ENCODE measurements around the gene XCL2.

The XCL2 gene

GRCh38 chr1:168553680-168554553, 10.1 kb upstream of the XCL2 start:
- no peak for ATAC-seq
- TF ChIP-seq CSRNP3 (CRISPR knock-in tag; IDR thresholded peaks at IDR 0.05): no peak
- no peak for TF ChIP-seq GLIS3 (CRISPR knock-in tag; IDR thresholded peaks at IDR 0.05)
- TF ChIP-seq TSHZ2 (CRISPR knock-in tag; IDR thresholded peaks at IDR 0.05): no peak

GRCh38 chr1:168552961-168553360, 9.2 kb upstream of the XCL2 start:
- no peak for ATAC-seq
- TF ChIP-seq CREB5 (CRISPR knock-in tag; IDR thresholded peaks at IDR 0.05; ENCODE audit: low read depth): no peak
- TF ChIP-seq ZNF70 (CRISPR knock-in tag; IDR thresholded peaks at IDR 0.05): no peak
- TF ChIP-seq ZNF8 (CRISPR knock-in tag; IDR thresholded peaks at IDR 0.05): no peak
- no peak for TF ChIP-seq SNAI2 (CRISPR knock-in tag; IDR thresholded peaks at IDR 0.05)
- TF ChIP-seq ZFP30 (CRISPR knock-in tag; IDR thresholded peaks at IDR 0.05): no peak
- no peak for TF ChIP-seq POU6F1 (CRISPR knock-in tag; IDR thresholded peaks at IDR 0.05; ENCODE audit: borderline replicate concordance, low read depth)
- TF ChIP-seq ZNF565 (CRISPR knock-in tag; conservative IDR thresholded peaks at IDR 0.05; ENCODE audit: low read depth): no peak
- TF ChIP-seq OSR1 (CRISPR knock-in tag; IDR thresholded peaks at IDR 0.05): no peak
- TF ChIP-seq PATZ1 (CRISPR knock-in tag; IDR thresholded peaks at IDR 0.05; ENCODE audit: borderline replicate concordance): no peak
- no peak for TF ChIP-seq TSHZ2 (CRISPR knock-in tag; IDR thresholded peaks at IDR 0.05)
- TF ChIP-seq GLIS3 (CRISPR knock-in tag; IDR thresholded peaks at IDR 0.05): no peak
- TF ChIP-seq TOX (CRISPR knock-in tag; IDR thresholded peaks at IDR 0.05; ENCODE audit: borderline replicate concordance): no peak
- TF ChIP-seq BACH2 (CRISPR knock-in tag; IDR thresholded peaks at IDR 0.05; ENCODE audit: borderline replicate concordance): no peak
- TF ChIP-seq PPARA (CRISPR knock-in tag; IDR thresholded peaks at IDR 0.05; ENCODE audit: borderline replicate concordance): no peak

GRCh38 chr1:168551688-168552087, 7.9 kb upstream of the XCL2 start:
- TF ChIP-seq POU6F1 (CRISPR knock-in tag; IDR thresholded peaks at IDR 0.05; ENCODE audit: borderline replicate concordance, low read depth) (no peak), RARB (CRISPR knock-in tag; IDR thresholded peaks at IDR 0.05) (no peak), ZFP30 (CRISPR knock-in tag; IDR thresholded peaks at IDR 0.05) (no peak), ARNTL (CRISPR knock-in tag; IDR thresholded peaks at IDR 0.05; ENCODE audit: borderline replicate concordance, low read depth) (no peak), ZFP3 (CRISPR knock-in tag; IDR thresholded peaks at IDR 0.05) (no peak), ZNF565 (CRISPR knock-in tag; conservative IDR thresholded peaks at IDR 0.05; ENCODE audit: low read depth) (no peak), PATZ1 (CRISPR knock-in tag; IDR thresholded peaks at IDR 0.05; ENCODE audit: borderline replicate concordance) (no peak), TOX (CRISPR knock-in tag; IDR thresholded peaks at IDR 0.05; ENCODE audit: borderline replicate concordance) (no peak), SNAI2 (CRISPR knock-in tag; IDR thresholded peaks at IDR 0.05) (no peak), ESRRG (CRISPR knock-in tag; IDR thresholded peaks at IDR 0.05) (no peak)
- ATAC-seq: no peak

All from SK-N-SH treated with all-trans-retinoic acid at 6 μM for 48 hours (cell line).